ENCODE results near the gene ICA1L. TPM values are rescaled to one million over a fixed set of nuclear protein-coding genes. Genes with fewer than 3 reads are reported as not detected.

The ICA1L gene
- total RNA-seq, 1 experiment from 2014 or later = 6.4 TPM

DNA sequence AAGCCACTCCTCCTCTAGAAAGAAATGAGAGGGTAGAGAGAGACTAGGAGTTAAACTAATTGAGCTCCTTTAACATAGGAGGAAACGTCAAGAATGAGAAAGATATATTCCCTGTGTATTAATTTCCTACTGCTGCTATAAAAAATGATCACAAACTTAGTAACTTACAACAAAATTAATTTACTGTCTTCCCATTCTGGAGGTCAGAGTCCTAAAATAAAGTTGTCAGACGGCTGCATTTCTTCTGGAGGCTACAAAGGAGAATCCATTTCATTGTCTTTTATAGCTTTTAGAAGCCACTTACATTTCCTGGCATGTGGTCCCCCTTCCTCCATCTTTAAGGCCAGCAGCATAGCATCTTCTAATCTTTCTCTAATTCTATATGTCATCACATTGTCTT is 26.9 kb downstream of the ICA1L start:
- H3K27me3 ChIP-seq (ENCODE audit: control insufficient read depth, insufficient read depth, low read length) = no peaks in the 10 kb centered on the region
- intact Hi-C loops (cut with micrococcal nuclease; ENCODE audit: unreplicated experiment) = no loop called here
- TF ChIP-seq, protein P1, sequence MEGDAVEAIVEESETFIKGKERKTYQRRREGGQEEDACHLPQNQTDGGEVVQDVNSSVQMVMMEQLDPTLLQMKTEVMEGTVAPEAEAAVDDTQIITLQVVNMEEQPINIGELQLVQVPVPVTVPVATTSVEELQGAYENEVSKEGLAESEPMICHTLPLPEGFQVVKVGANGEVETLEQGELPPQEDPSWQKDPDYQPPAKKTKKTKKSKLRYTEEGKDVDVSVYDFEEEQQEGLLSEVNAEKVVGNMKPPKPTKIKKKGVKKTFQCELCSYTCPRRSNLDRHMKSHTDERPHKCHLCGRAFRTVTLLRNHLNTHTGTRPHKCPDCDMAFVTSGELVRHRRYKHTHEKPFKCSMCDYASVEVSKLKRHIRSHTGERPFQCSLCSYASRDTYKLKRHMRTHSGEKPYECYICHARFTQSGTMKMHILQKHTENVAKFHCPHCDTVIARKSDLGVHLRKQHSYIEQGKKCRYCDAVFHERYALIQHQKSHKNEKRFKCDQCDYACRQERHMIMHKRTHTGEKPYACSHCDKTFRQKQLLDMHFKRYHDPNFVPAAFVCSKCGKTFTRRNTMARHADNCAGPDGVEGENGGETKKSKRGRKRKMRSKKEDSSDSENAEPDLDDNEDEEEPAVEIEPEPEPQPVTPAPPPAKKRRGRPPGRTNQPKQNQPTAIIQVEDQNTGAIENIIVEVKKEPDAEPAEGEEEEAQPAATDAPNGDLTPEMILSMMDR (IDR thresholded peaks at IDR 0.05) = no peak
- TF ChIP-seq, protein P2, sequence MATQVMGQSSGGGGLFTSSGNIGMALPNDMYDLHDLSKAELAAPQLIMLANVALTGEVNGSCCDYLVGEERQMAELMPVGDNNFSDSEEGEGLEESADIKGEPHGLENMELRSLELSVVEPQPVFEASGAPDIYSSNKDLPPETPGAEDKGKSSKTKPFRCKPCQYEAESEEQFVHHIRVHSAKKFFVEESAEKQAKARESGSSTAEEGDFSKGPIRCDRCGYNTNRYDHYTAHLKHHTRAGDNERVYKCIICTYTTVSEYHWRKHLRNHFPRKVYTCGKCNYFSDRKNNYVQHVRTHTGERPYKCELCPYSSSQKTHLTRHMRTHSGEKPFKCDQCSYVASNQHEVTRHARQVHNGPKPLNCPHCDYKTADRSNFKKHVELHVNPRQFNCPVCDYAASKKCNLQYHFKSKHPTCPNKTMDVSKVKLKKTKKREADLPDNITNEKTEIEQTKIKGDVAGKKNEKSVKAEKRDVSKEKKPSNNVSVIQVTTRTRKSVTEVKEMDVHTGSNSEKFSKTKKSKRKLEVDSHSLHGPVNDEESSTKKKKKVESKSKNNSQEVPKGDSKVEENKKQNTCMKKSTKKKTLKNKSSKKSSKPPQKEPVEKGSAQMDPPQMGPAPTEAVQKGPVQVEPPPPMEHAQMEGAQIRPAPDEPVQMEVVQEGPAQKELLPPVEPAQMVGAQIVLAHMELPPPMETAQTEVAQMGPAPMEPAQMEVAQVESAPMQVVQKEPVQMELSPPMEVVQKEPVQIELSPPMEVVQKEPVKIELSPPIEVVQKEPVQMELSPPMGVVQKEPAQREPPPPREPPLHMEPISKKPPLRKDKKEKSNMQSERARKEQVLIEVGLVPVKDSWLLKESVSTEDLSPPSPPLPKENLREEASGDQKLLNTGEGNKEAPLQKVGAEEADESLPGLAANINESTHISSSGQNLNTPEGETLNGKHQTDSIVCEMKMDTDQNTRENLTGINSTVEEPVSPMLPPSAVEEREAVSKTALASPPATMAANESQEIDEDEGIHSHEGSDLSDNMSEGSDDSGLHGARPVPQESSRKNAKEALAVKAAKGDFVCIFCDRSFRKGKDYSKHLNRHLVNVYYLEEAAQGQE (IDR thresholded peaks at IDR 0.05; ENCODE audit: insufficient read depth in 1 of 2, low read depth in 2 of 2, low read length in 1 of 2) = no peak
- TF ChIP-seq POLR2AphosphoS5 (IDR thresholded peaks at IDR 0.05; ENCODE audit: low read depth, low read length) (no peak), SIN3A (IDR thresholded peaks at IDR 0.05; ENCODE audit: borderline replicate concordance, insufficient read depth, low read depth, low read length) (no peak), TCF7L2 (IDR thresholded peaks at IDR 0.05; ENCODE audit: low read depth, low read length) (no peak)

DNA sequence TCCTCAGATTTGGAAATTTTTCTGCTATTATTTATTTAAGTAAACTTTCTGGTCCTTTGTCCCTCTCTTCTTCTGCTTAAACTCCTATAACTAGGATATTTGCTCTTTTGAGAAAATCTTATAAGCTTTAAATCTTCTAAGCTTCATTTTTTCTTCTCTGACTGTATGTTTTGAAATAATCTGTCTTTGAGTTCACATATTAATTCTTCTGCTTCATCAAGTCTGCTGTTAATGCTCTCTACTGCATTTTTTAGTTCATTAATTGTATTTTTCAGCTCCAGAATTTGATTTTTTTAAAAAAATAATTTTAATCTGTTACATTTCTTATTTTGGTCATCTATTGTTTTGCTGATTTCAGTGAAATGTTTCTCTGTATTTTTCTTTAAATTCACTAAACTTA is 28.9 kb downstream of the ICA1L start:
- Histone ChIP-seq H3K36me3 (ENCODE audit: control insufficient read depth, insufficient read depth, low read length) (no peaks in the 10 kb centered on the region), H3K4me3 (ENCODE audit: low read depth in 2 of 2, low read length in 2 of 2) (no peak overlapping the region), H3K4me1 (ENCODE audit: control insufficient read depth, insufficient read depth, low read length) (no peaks in the 10 kb centered on the region), H3K9me3 (ENCODE audit: control insufficient read depth, insufficient read depth, low read depth, low read length) (no peaks in the 10 kb centered on the region; the same call in 1 of the 2 replicates), H3K27me3 (ENCODE audit: control insufficient read depth, insufficient read depth, low read length) (no peaks in the 10 kb centered on the region), H3K27ac (ENCODE audit: low read length) (no peak overlapping the region)
- TF ChIP-seq, protein P2 (IDR thresholded peaks at IDR 0.05; ENCODE audit: insufficient read depth in 1 of 2, low read depth in 2 of 2, low read length in 1 of 2) = no peak
- TF ChIP-seq, protein P1 (IDR thresholded peaks at IDR 0.05) = no peak
- TF ChIP-seq TCF7L2 (IDR thresholded peaks at IDR 0.05; ENCODE audit: low read depth, low read length) = no peak
- no peak for TF ChIP-seq SIN3A (IDR thresholded peaks at IDR 0.05; ENCODE audit: borderline replicate concordance, insufficient read depth, low read depth, low read length)
- TF ChIP-seq POLR2AphosphoS5 (IDR thresholded peaks at IDR 0.05; ENCODE audit: low read depth, low read length) = no peak
- DNase-seq (ENCODE audit: low read depth, low spot score) = no peak
- ChIA-PET CTCF (no interaction called here), POLR2A (interaction anchor here (0.7 kb wide), 1 partner anchor 120 kb away, joined by 4 read pairs; no protein-coding TSS in a partner anchor)
- no peak for ATAC-seq
- no TSS peak for BruUV-seq (replicated peaks)
- intact Hi-C loops (cut with micrococcal nuclease; ENCODE audit: unreplicated experiment) = no loop called here
- in situ Hi-C loops (cut with HindIII; ENCODE audit: low pct_unique_long_range_greater_than_20kb, low sequenced_read_pairs) = no loop called here

More for the DNA sequence above, 26.9 kb downstream of the ICA1L start:
- no TSS peak for BruUV-seq (replicated peaks)
- ChIA-PET CTCF (no interaction called here), POLR2A (no interaction called here)
- Histone ChIP-seq H3K36me3 (ENCODE audit: control insufficient read depth, insufficient read depth, low read length) (no peaks in the 10 kb centered on the region), H3K4me3 (ENCODE audit: low read depth in 2 of 2, low read length in 2 of 2) (no peak overlapping the region), H3K27ac (ENCODE audit: low read length) (no peak overlapping the region), H3K9me3 (ENCODE audit: control insufficient read depth, insufficient read depth, low read depth, low read length) (no peaks in the 10 kb centered on the region; the same call in 1 of the 2 replicates), H3K4me1 (ENCODE audit: control insufficient read depth, insufficient read depth, low read length) (no peaks in the 10 kb centered on the region)
- no peak for DNase-seq (ENCODE audit: low read depth, low spot score)
- in situ Hi-C loops (cut with HindIII; ENCODE audit: low pct_unique_long_range_greater_than_20kb, low sequenced_read_pairs) = no loop called here
- ATAC-seq = no peak

All from Panc1 (cell line).